OCI-LY7 (cell line): Measurements from ENCODE around the gene BGLAP. TPM values are rescaled to one million over a fixed set of nuclear protein-coding genes. Genes with fewer than 3 reads are reported as not detected.

ENCODE experiments used
- BruUV-seq: library from RNA; stranded (reverse); fragments of 400-500 nt; replicated peaks from 2 replicates; lab custom pipeline; 2021; lab: Mats Ljungman, UMichigan
- CTCF ChIA-PET: fragments of 300-600 bp; sonication (Branson Sonifier 250); formaldehyde crosslinking; loops from one replicate; lab custom pipeline; 2022; ENCODE audit warnings: antibody characterized with exemption; ENCODE audit not compliant: unreplicated experiment; lab: Charles Lee
- POLR2A ChIA-PET: fragments of 300-600 bp; sonication (Branson Sonifier 250); formaldehyde crosslinking; loops from one replicate; lab custom pipeline; 2022; ENCODE audit warnings: antibody characterized with exemption; lab: Charles Lee
- DNase-seq: peaks from one replicate; pipeline ENCODE4 v3.0.0-alpha.2; 2015; ENCODE audit warnings: low spot score
- H2AFZ ChIP-seq: fragments of 200-600 bp; sonication (generic), shearing (Covaris generic); 2 replicates; pipeline ENCODE4 v1.6.1; 2014; ENCODE audit warnings: mild to moderate bottlenecking, antibody characterized with exemption, low read length, moderate library complexity
- H3K27ac ChIP-seq: fragments of 200-600 bp; sonication (generic); 2 replicates; pipeline ENCODE4 v1.5.1; 2014; ENCODE audit warnings: mixed run types, low read depth, mild to moderate bottlenecking, moderate library complexity, low read length, inconsistent platforms; ENCODE audit not compliant: poor library complexity, severe bottlenecking
- H3K36me3 ChIP-seq: fragments of 200-600 bp; sonication (generic); 2 replicates; pipeline ENCODE4 v1.6.1; 2014; ENCODE audit warnings: mild to moderate bottlenecking, antibody characterized with exemption, low read length, moderate library complexity, mixed read lengths; ENCODE audit not compliant: insufficient read depth
- H3K4me1 ChIP-seq: fragments of 200-600 bp; sonication (generic); 2 replicates; pipeline ENCODE4 v1.5.1; 2014; ENCODE audit warnings: mild to moderate bottlenecking, low read length; ENCODE audit not compliant: insufficient read depth, poor library complexity, severe bottlenecking
- H3K4me2 ChIP-seq: fragments of 200-600 bp; sonication (generic); 2 replicates; pipeline ENCODE4 v1.6.1; 2014; ENCODE audit warnings: mild to moderate bottlenecking, low read length
- H3K4me3 ChIP-seq: fragments of 200-600 bp; sonication (generic); 2 replicates; pipeline ENCODE4 v1.5.1; 2014; ENCODE audit warnings: mild to moderate bottlenecking, low read depth, low read length; ENCODE audit not compliant: poor library complexity, severe bottlenecking
- H3K79me2 ChIP-seq: fragments of 200-600 bp; sonication (generic); 2 replicates; pipeline ENCODE4 v1.6.1; 2016; ENCODE audit warnings: low read depth, mild to moderate bottlenecking, low read length, moderate library complexity, mixed read lengths; ENCODE audit not compliant: insufficient read depth
- H3K9me2 ChIP-seq: fragments of 200-600 bp; sonication (generic); 2 replicates; pipeline ENCODE4 v1.6.1; 2016; ENCODE audit warnings: mild to moderate bottlenecking, low read length, mixed read lengths; ENCODE audit not compliant: insufficient read depth
- H3K9me3 ChIP-seq: fragments of 200-600 bp; sonication (generic); 2 replicates; pipeline ENCODE4 v1.6.1; 2014; ENCODE audit warnings: mild to moderate bottlenecking, mixed run types, low read length, mixed read lengths
- H4K20me1 ChIP-seq: fragments of 200-600 bp; sonication (generic); 2 replicates; pipeline ENCODE4 v1.6.1; 2014; ENCODE audit warnings: mild to moderate bottlenecking, antibody characterized with exemption, low read length, moderate library complexity, mixed read lengths; ENCODE audit not compliant: insufficient read depth
- EZH2phosphoT487 ChIP-seq: fragments of 200-600 bp; sonication (generic); IDR thresholded peaks from 2 replicates; pipeline ENCODE4 v1.6.1; 2018; ENCODE audit warnings: low read depth, borderline replicate concordance, mild to moderate bottlenecking, mixed run types, antibody characterized with exemption, low read length, moderate library complexity, mixed read lengths
- intact Hi-C: fragments of 100-400 bp; cut with micrococcal nuclease; formaldehyde crosslinking; loops from one replicate; pipeline ENCODE4 v1.10.0; 2022; ENCODE audit not compliant: unreplicated experiment
- total RNA-seq, 2 experiments: library from RNA; depleted of rRNA in 1 of 2; stranded (reverse); fragments of >200 nt in 1 of 2; shearing (Covaris generic) in 1 of 2; gene quantifications; 2 replicates each; pipeline ENCODE4 v1.2.3, GENCODE V29; 2014 to 2022
- TF ChIP-seq, protein P1 (sequence below): fragments of 200-600 bp; sonication (generic); conservative IDR thresholded peaks from 2 replicates; pipeline ENCODE4 v1.5.1; 2014; ENCODE audit warnings: mild to moderate bottlenecking, antibody characterized with exemption, low read length, moderate library complexity, mixed read lengths

Gene BGLAP
- total RNA-seq, 2 experiments from 2014 or later, result 3.7 to 6.0 TPM

DNA sequence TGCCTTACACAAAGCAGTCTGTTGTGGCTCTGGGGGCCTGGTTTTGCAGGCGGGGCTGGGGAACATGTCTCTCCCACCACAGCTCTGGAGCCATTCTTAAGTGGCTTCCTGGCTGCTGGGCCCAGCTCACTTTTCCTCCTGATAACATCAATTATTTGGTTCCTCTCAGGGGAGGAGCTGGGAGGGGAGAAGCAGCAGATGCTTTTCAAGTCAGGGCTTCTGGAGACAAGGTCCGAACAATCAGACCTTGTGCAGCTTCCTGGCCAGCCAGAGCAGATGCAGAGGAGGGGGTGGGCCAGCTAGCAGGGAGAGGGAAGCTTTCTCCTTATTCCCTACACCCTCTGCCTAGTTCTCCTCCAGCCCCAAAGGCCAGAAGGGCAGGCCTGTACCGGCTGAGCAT lies 9.5 kb downstream of the BGLAP start:
- Histone ChIP-seq H3K36me3 (peaks cover 74% of the 10 kb centered on the region), H3K4me1 (no peaks in the 10 kb centered on the region), H3K79me2 (no peaks in the 10 kb centered on the region), H4K20me1 (no peaks in the 10 kb centered on the region; the same call in 1 of the 2 replicates), H3K27ac (no peak overlapping the region), H3K4me2 (no peak overlapping the region), H3K4me3 (no peak overlapping the region), H3K9me3 (no peaks in the 10 kb centered on the region), H3K9me2 (no peaks in the 10 kb centered on the region), H2AFZ (no peak overlapping the region)
- intact Hi-C loops, result no loop called here
- ChIA-PET POLR2A (no interaction called here), CTCF (no interaction called here)
- no TSS peak for BruUV-seq
- no peak for DNase-seq
- TF ChIP-seq, protein P1, sequence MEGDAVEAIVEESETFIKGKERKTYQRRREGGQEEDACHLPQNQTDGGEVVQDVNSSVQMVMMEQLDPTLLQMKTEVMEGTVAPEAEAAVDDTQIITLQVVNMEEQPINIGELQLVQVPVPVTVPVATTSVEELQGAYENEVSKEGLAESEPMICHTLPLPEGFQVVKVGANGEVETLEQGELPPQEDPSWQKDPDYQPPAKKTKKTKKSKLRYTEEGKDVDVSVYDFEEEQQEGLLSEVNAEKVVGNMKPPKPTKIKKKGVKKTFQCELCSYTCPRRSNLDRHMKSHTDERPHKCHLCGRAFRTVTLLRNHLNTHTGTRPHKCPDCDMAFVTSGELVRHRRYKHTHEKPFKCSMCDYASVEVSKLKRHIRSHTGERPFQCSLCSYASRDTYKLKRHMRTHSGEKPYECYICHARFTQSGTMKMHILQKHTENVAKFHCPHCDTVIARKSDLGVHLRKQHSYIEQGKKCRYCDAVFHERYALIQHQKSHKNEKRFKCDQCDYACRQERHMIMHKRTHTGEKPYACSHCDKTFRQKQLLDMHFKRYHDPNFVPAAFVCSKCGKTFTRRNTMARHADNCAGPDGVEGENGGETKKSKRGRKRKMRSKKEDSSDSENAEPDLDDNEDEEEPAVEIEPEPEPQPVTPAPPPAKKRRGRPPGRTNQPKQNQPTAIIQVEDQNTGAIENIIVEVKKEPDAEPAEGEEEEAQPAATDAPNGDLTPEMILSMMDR, result no peak
- TF ChIP-seq EZH2phosphoT487, result no peak

DNA sequence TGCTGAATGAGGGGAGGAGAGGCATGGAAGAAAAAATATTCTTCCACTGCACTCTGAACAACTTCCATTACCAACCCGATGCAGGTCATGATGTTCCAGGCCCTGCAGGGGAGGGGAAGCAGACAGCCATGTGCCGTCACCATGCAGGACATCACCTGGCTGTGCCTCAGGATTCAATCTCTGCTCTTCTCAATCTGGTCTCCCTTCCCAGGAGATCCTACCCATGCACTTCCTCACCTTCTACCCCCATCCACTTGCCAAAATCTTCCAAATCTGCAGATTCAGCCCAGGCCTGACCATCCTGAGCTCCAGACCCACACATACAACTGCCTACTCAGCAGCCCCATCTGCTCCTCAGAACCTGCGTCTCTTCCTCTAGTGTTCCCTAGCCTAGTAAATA lies 11.7 kb downstream of the BGLAP start:
- Histone ChIP-seq H3K4me3 (no peak overlapping the region), H3K9me2 (no peaks in the 10 kb centered on the region), H3K79me2 (no peaks in the 10 kb centered on the region), H3K4me1 (no peaks in the 10 kb centered on the region), H3K36me3 (peaks cover 92% of the 10 kb centered on the region), H3K4me2 (no peak overlapping the region), H4K20me1 (no peaks in the 10 kb centered on the region; the same call in 1 of the 2 replicates), H3K9me3 (no peaks in the 10 kb centered on the region), H3K27ac (no peak overlapping the region), H2AFZ (no peak overlapping the region)
- intact Hi-C loops, result no loop called here
- CTCF ChIA-PET, result no interaction called here
- POLR2A ChIA-PET, result no interaction called here
- BruUV-seq, result no TSS peak
- TF ChIP-seq EZH2phosphoT487, result no peak
- TF ChIP-seq, protein P1, result no peak
- no peak for DNase-seq

DNA sequence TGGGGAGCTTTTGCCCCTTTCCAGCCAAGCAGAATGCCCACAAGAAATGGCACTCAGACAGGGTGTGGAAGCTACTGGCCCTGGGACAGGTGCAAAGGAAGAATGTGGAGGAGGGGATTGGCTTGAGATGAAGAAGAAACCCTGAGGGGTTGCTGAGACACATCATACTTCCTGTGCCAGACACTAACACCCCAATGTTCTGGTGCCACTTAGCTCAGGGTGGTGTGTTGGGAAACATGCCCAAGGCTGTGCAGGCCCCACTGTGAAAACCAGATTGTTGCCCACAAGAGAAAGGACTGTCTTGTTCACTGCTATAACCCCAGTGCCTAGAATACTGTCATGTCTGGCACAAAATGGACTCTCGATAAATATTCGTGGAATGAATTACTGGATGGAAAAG lies 15.7 kb downstream of the BGLAP start:
- TF ChIP-seq, protein P1, result no peak
- no peak for TF ChIP-seq EZH2phosphoT487
- no TSS peak for BruUV-seq
- Histone ChIP-seq H3K36me3 (peaks cover 88% of the 10 kb centered on the region), H3K4me2 (no peak overlapping the region), H3K27ac (no peak overlapping the region), H4K20me1 (no peaks in the 10 kb centered on the region), H2AFZ (no peak overlapping the region), H3K9me3 (no peaks in the 10 kb centered on the region), H3K79me2 (no peaks in the 10 kb centered on the region), H3K4me3 (no peak overlapping the region), H3K9me2 (no peaks in the 10 kb centered on the region), H3K4me1 (no peaks in the 10 kb centered on the region)
- ChIA-PET POLR2A (no interaction called here), CTCF (no interaction called here)
- intact Hi-C loops, result no loop called here
- no peak for DNase-seq
